Activated CD4-positive, alpha-beta T cell treated with anti-CD3 and anti-CD28 coated beads for 48 hours (primary cell): ENCODE measurements around the gene GOLGA1.
"Not testable (repeated sequence)": the region's sequence is repeated elsewhere in the genome, so short reads cannot be mapped to it uniquely, and the experiment has no call there.

Experiments used
- DNase-seq: peaks from one replicate; pipeline ENCODE4 v3.0.0-alpha.2; 2020

GOLGA1 gene

GRCh38 chr9:124939944-124940343 is 939 bp downstream of the GOLGA1 start:
- DNase-seq, result no peak

GRCh38 chr9:124934290-124934689 is 6.6 kb downstream of the GOLGA1 start:
- no peak for DNase-seq

- no peak for DNase-seq
Measured at GRCh38 chr9:124932333-124932732, 8.6 kb downstream of the GOLGA1 start.

- DNase-seq, result no peak
Measured at GRCh38 chr9:124929464-124929863, 11.4 kb downstream of the GOLGA1 start.

- DNase-seq, result no peak
Measured at GRCh38 chr9:124928116-124928515, 12.8 kb downstream of the GOLGA1 start.

GRCh38 chr9:124920394-124920793 is 20.5 kb downstream of the GOLGA1 start:
- not testable (repeated sequence) for DNase-seq

GRCh38 chr9:124914753-124915405 is 26.0 kb downstream of the GOLGA1 start:
- no peak for DNase-seq

- DNase-seq, result no peak
Measured at GRCh38 chr9:124913378-124913777, 27.5 kb downstream of the GOLGA1 start.

GRCh38 chr9:124911766-124912165 is 29.1 kb downstream of the GOLGA1 start:
- no peak for DNase-seq

- DNase-seq, result no peak
Measured at GRCh38 chr9:124908098-124908497, 32.8 kb downstream of the GOLGA1 start.

GRCh38 chr9:124906966-124907365 is 33.9 kb downstream of the GOLGA1 start:
- no peak for DNase-seq

GRCh38 chr9:124899845-124900244 is 41.0 kb downstream of the GOLGA1 start:
- no peak for DNase-seq

- DNase-seq, result no peak
Measured at GRCh38 chr9:124897570-124898460, 43.1 kb downstream of the GOLGA1 start.

GRCh38 chr9:124894741-124895170 is 46.1 kb downstream of the GOLGA1 start:
- DNase-seq, result peak; percentile 17

GRCh38 chr9:124894035-124894740 is 46.7 kb downstream of the GOLGA1 start:
- DNase-seq, result no peak

- no peak for DNase-seq
Measured at GRCh38 chr9:124890179-124890578, 50.7 kb downstream of the GOLGA1 start.

GRCh38 chr9:124889006-124889405 is 51.9 kb downstream of the GOLGA1 start:
- no peak for DNase-seq

- DNase-seq, result no peak
Measured at GRCh38 chr9:124887832-124888231, 53.1 kb downstream of the GOLGA1 start.

- no peak for DNase-seq
Measured at GRCh38 chr9:124886866-124887492, 53.9 kb downstream of the GOLGA1 start.

GRCh38 chr9:124886461-124886860 is 54.4 kb downstream of the GOLGA1 start:
- no peak for DNase-seq

GRCh38 chr9:124885551-124885950 is 55.3 kb downstream of the GOLGA1 start:
- DNase-seq, result no peak

- DNase-seq, result no peak
Measured at GRCh38 chr9:124884376-124884775, 56.5 kb downstream of the GOLGA1 start.

- no peak for DNase-seq
Measured at GRCh38 chr9:124882231-124882630, 58.7 kb downstream of the GOLGA1 start.
